Measurements from ENCODE around the gene ENDOV. TPM values are rescaled to one million over a fixed set of nuclear protein-coding genes. Genes with fewer than 3 reads are reported as not detected.

The ENDOV gene
- total RNA-seq, 1 experiment from 2014 or later: 10.4 TPM

DNA sequence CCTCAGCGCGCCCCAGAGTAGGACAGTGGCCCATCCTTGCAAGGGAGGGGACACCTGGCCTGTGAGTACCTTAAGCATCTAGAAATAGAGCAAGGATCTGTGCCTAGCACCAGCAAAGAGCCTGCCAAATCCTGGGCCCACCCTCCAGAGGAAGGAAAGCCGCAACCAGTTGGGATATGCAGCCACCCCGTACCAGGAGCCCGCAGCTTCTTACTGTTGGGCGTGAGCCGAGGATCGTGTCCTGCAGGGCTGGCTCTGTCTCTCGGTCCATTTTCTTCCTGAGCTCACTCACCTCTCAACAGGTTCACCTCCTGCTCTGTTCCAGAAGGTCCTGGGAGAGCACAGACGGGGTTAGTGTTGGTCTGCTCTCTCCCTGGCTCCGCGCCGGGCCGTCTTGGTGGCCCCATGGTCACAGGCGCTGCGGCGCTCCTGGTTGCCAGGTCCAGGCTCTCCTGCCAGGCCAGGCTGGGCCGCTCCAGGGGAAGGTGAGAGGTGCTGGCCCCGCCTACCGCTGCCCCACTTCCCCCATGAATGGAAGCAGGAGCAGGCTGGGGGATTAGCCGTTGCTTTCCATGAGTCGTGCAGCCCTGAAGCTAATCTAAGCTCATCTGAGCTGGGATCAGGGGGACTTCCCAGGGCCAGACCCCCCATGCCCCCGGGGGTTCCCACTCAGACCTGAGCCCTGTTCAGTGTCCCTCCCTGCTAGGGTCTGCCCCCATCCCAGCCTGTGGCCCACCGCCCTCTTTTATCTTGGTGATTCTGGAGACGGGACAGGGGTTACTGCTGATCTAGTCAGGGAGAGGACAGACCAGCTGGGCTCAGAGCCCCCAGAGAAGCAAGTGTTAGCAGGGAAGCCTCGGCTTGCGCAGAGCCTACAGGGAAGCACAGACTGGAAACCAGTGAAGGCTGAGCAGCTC lies 12.7 kb downstream of the ENDOV start:
- H3K4me3 ChIP-seq: no peak overlapping the region
- H3K36me3 ChIP-seq: no peaks in the 10 kb centered on the region
- peaks cover 3% of the 10 kb centered on the region; the same call in 1 of the 2 replicates for H3K27me3 ChIP-seq
- no peaks in the 10 kb centered on the region for H3K9me3 ChIP-seq (replicated peaks)
- DNase-seq: no peak
- no peaks in the 10 kb centered on the region for H3K4me1 ChIP-seq
- no peak overlapping the region for H3K27ac ChIP-seq

- no peak for DNase-seq
- Histone ChIP-seq H3K4me1 (no peaks in the 10 kb centered on the region), H3K36me3 (no peaks in the 10 kb centered on the region), H3K27ac (no peak overlapping the region), H3K9me3 (replicated peaks) (no peaks in the 10 kb centered on the region), H3K4me3 (no peak overlapping the region), H3K27me3 (peaks cover 3% of the 10 kb centered on the region; the same call in 1 of the 2 replicates)
Observed at GRCh38 chr17:80428363-80428762, 13.4 kb downstream of the ENDOV start.

- Histone ChIP-seq H3K4me3 (no peak overlapping the region), H3K36me3 (no peaks in the 10 kb centered on the region), H3K27ac (no peak overlapping the region), H3K27me3 (peaks cover 3% of the 10 kb centered on the region; the same call in 1 of the 2 replicates), H3K4me1 (no peaks in the 10 kb centered on the region), H3K9me3 (replicated peaks) (no peaks in the 10 kb centered on the region)
- DNase-seq: no peak
Observed at GRCh38 chr17:80428796-80429195, 13.8 kb downstream of the ENDOV start.

DNA sequence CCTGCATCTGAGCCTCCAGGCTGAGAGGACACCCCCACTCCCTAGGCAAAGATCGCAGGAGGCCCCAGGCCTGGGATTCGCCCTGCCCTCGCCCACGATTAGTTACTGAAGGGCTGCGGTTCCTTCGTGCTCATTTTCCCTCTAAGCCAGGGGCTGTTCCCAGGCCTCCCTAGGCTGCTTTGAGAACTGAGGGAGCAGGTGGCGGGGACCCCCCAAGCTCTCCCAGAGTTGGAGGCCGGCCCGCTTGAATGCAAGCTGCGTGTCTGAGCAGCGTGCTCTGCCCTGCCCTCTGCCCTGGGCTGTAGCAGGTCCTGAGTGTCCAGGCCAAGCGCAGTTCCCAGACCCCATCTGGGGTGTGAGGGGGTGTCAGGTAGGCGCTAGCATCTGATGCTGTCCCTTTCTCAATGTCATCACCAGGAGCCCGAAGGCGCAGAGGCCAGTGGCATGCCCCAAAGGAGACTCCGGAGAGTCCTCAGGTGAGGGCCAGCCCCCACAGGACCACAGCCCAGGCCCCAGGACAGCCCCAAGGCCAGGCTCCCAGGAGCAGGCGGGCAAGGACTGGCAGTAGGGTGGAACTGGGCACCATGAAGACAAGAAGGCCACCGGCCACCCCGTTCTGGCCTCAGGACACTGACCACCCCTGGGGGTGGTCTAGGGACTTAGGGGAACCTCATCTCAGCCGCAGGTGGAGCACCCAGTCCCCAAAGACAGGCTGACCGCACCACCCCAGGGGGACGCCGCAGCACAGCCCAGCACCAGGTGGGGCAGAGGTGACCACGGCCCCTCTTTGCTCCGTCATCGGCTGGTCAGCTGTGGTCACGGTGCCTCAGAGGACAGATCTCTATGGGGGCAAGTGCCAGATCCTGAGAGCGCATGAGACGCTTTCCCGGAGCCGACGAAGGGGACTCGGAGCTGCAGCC lies 14.6 kb downstream of the ENDOV start:
- H3K4me1 ChIP-seq: no peaks in the 10 kb centered on the region
- no peaks in the 10 kb centered on the region for H3K9me3 ChIP-seq (replicated peaks)
- no peak overlapping the region for H3K4me3 ChIP-seq
- H3K27ac ChIP-seq: no peak overlapping the region
- H3K36me3 ChIP-seq: no peaks in the 10 kb centered on the region
- no peak for DNase-seq
- H3K27me3 ChIP-seq: peaks cover 3% of the 10 kb centered on the region; the same call in 1 of the 2 replicates

GRCh38 chr17:80430446-80431245 lies 15.7 kb downstream of the ENDOV start:
- no peaks in the 10 kb centered on the region for H3K4me1 ChIP-seq
- DNase-seq: no peak
- no peak overlapping the region for H3K27ac ChIP-seq
- H3K36me3 ChIP-seq: no peaks in the 10 kb centered on the region
- H3K27me3 ChIP-seq: peaks cover 3% of the 10 kb centered on the region; the same call in 1 of the 2 replicates
- no peak overlapping the region for H3K4me3 ChIP-seq
- H3K9me3 ChIP-seq (replicated peaks): no peaks in the 10 kb centered on the region

DNA sequence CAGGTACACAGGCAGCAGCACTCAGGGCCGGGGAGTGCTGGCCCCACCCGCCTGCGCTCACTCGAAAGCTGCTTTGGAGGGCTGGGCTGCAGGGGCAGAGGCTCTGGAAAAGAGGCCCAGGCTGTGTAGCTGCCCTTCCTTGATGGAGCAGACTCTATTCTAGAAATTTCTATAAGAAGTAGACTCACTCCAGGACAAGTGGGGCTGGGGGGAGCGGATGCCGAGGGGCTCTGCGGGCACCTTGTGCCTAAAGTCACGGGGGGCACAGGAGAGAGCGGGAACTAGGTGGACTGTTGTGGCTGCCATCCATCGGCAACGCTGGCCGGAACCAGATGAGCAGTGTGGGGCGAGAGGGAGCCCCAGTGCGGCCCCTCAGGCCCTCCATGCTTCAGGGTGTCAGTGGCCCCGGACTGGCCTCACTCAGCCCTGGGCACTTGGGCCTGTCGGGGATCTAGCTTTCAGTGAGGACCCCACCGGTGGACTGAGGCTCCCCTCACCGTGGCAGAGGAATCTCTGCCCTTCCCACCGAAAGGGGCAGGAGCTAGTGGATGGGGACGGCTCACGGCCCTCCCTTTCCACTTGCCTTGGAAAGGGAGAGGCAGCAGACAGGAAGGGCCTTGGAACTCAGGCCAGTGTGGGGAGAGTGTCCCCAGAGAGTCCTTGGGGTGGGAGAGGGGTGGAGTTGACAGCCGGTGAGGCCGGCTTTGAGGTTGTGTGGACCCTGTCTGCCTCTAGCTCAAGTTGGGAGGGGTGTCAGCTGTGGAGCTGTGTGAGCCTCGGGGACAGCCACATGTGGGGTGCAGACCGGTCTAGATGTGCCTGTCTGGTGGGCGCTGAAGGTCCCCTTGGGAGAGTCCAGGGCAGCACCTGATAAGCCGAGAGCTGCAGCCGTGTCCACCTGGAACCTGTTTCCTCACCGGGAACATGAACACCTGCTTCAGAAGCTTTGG lies 16.6 kb downstream of the ENDOV start:
- Histone ChIP-seq H3K9me3 (replicated peaks) (0 out of 2 replicates have a peak, but pooled peaks cover 3% of the 10 kb centered on the region), H3K27me3 (peaks cover 5% of the 10 kb centered on the region; the same call in 1 of the 2 replicates), H3K27ac (no peak overlapping the region), H3K4me1 (no peaks in the 10 kb centered on the region), H3K4me3 (no peak overlapping the region), H3K36me3 (no peaks in the 10 kb centered on the region)
- DNase-seq: no peak

- Histone ChIP-seq H3K27me3 (peaks cover 3% of the 10 kb centered on the region; the same call in 1 of the 2 replicates), H3K9me3 (replicated peaks) (0 out of 2 replicates have a peak, but pooled peaks cover 4% of the 10 kb centered on the region), H3K27ac (no peak overlapping the region), H3K4me1 (no peaks in the 10 kb centered on the region), H3K36me3 (no peaks in the 10 kb centered on the region), H3K4me3 (no peak overlapping the region)
- no peak for DNase-seq
Observed at GRCh38 chr17:80432350-80432955, 17.5 kb downstream of the ENDOV start.

DNA sequence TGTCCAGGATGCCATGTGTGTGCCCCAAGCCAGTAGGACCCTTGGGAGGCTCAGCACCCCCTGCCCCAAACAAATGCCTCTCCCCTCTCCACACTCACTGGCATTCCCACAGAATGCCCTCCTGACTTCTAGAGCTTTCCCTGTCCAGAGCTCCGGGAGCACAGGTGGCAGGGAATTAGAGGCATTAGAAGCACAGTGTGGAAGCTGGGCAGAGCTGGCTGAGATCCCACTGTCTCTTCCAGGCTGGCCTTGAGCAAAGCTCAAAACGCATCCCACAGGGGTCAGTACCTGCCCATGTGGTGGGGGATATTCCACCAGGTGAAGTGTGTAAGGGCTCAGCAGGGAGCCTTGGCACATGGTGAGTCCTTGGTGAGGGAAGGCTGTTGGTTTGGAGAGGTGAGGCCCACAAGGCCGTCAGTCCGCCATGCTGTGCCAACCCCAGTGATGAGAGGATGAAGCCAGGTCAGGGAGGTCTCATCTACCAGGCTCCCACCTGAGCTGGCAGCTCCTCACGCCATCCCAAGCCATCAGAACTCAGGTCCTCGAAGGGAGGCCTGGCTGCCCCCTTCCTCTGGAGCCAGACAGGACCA lies 18.1 kb downstream of the ENDOV start:
- Histone ChIP-seq H3K27me3 (peaks cover 3% of the 10 kb centered on the region; the same call in 1 of the 2 replicates), H3K4me3 (no peak overlapping the region), H3K27ac (no peak overlapping the region), H3K36me3 (no peaks in the 10 kb centered on the region), H3K9me3 (replicated peaks) (0 out of 2 replicates have a peak, but pooled peaks cover 4% of the 10 kb centered on the region), H3K4me1 (no peaks in the 10 kb centered on the region)
- DNase-seq: no peak

- no peak overlapping the region for H3K4me3 ChIP-seq
- H3K36me3 ChIP-seq: no peaks in the 10 kb centered on the region
- peaks cover 9% of the 10 kb centered on the region; the same call in 1 of the 2 replicates for H3K27me3 ChIP-seq
- H3K27ac ChIP-seq: no peak overlapping the region
- H3K9me3 ChIP-seq (replicated peaks): 0 out of 2 replicates have a peak, but pooled peaks cover 4% of the 10 kb centered on the region
- H3K4me1 ChIP-seq: no peaks in the 10 kb centered on the region
- no peak for DNase-seq
Observed at GRCh38 chr17:80433916-80434666, 19.1 kb downstream of the ENDOV start.

GRCh38 chr17:80437532-80437931 lies 22.6 kb downstream of the ENDOV start:
- H3K9me3 ChIP-seq (replicated peaks): 0 out of 2 replicates have a peak, but pooled peaks cover 4% of the 10 kb centered on the region
- no peaks in the 10 kb centered on the region for H3K4me1 ChIP-seq
- no peak for DNase-seq
- no peak overlapping the region for H3K4me3 ChIP-seq
- peaks cover 9% of the 10 kb centered on the region; the same call in 1 of the 2 replicates for H3K27me3 ChIP-seq
- no peak overlapping the region for H3K27ac ChIP-seq
- H3K36me3 ChIP-seq: no peaks in the 10 kb centered on the region

DNA sequence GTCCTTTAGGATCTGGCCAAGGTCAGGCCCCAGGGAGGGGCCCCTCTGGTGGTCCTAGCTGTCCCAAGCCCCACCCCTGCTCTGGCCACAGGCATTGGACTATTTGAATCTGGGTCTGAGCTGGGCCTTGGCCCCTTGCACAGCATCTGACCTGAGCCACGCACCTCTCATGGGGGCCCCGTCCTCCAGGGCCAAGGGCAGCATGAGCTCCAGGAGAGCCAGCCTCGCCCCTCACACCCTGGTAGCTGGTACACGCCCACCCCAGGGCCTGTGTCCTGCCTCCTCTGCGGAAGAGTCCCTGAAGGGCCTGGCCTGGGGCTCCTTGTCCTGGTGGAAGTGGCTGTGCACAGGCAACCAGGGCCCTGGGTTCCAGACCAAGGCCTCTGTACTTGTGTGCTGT lies 23.8 kb downstream of the ENDOV start:
- no peak for DNase-seq
- H3K4me1 ChIP-seq: no peaks in the 10 kb centered on the region
- H3K27ac ChIP-seq: no peak overlapping the region
- no peak overlapping the region for H3K4me3 ChIP-seq
- H3K36me3 ChIP-seq: no peaks in the 10 kb centered on the region
- H3K27me3 ChIP-seq: peaks cover 9% of the 10 kb centered on the region; the same call in 1 of the 2 replicates
- H3K9me3 ChIP-seq (replicated peaks): 0 out of 2 replicates have a peak, but pooled peaks cover 4% of the 10 kb centered on the region

- H3K9me3 ChIP-seq (replicated peaks): 0 out of 2 replicates have a peak, but pooled peaks cover 4% of the 10 kb centered on the region
- H3K36me3 ChIP-seq: no peaks in the 10 kb centered on the region
- peaks cover 9% of the 10 kb centered on the region; the same call in 1 of the 2 replicates for H3K27me3 ChIP-seq
- no peak overlapping the region for H3K4me3 ChIP-seq
- no peaks in the 10 kb centered on the region for H3K4me1 ChIP-seq
- no peak for DNase-seq
- no peak overlapping the region for H3K27ac ChIP-seq
Observed at GRCh38 chr17:80439499-80439898, 24.5 kb downstream of the ENDOV start.

Data from SJCRH30 (cell line).